ENCODE results near the gene SGO2.
"Not testable (repeated sequence)": the region's sequence is repeated elsewhere in the genome, so short reads cannot be mapped to it uniquely, and the experiment has no call there.

SGO2 gene

GRCh38 chr2:200525551-200525881, 491 bp upstream of the SGO2 start:
- no peak for DNase-seq

DNA sequence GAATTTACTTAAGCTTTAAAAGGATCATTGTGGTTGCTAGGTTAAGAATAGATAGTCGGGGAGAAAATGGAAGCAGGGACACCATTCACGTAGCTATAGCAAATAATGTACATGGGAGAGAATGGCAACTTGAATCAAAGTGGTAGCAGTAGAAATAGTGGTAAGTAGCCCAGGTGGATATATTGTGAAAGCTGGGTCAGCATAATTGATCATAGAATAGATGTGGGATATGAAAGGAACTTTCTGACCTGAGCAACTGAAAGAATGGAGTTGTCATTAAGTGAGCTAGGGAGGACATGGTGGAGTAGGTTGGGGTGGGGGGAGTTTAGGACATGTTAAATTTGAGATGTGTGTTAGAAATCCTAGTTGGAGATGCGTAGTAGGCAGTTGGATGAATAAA, 2.2 kb downstream of the SGO2 start:
- no peak for DNase-seq

GRCh38 chr2:200533754-200534153, 7.7 kb downstream of the SGO2 start:
- DNase-seq, result no peak

GRCh38 chr2:200534572-200534971, 8.6 kb downstream of the SGO2 start:
- no peak for DNase-seq

GRCh38 chr2:200538139-200538538, 12.1 kb downstream of the SGO2 start:
- no peak for DNase-seq

DNA sequence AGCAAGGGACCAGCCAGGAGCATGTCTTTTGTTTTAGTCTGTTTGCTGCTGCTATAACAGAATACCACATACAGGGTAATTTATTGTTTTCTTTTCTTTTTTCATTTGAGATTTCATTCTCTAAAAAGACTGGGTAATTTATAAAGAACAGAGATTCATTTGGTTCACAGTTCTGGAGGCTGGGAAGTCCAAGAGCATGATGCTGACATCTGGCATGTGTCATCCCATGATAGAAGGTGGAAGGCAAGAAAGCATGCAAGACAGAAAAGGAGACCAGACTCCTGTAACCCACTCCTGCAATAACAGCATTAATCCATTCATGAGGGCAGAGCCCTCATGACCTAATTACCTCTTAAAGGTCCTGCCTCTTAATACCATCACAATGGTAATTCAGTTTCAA, 14.8 kb downstream of the SGO2 start:
- DNase-seq, result no peak

- DNase-seq, result not testable (repeated sequence)
Measured at GRCh38 chr2:200566596-200566995, 40.6 kb downstream of the SGO2 start.

DNA sequence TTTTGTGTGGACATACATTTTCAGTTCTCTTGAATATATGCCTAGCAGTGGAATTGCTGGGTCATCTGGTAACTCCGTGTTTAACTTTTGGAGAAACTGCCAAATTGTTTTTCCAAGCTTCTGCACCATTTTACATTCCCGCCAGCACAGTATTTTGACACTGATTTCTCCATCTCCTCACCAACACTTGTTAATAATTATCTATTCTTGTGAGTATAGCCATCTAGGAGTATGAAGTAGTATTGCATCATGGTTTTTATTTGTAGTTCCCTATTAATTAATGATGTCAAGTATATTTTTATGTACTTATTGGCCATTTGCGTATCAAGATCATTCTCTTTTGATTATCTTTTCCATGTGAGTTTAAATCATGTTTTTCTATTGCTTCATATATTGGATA, 41.9 kb downstream of the SGO2 start:
- DNase-seq, result no peak

GRCh38 chr2:200575957-200576356, 50.0 kb downstream of the SGO2 start:
- no peak for DNase-seq

- DNase-seq, result no peak
Measured at GRCh38 chr2:200577027-200577426, 51.0 kb downstream of the SGO2 start.

DNA sequence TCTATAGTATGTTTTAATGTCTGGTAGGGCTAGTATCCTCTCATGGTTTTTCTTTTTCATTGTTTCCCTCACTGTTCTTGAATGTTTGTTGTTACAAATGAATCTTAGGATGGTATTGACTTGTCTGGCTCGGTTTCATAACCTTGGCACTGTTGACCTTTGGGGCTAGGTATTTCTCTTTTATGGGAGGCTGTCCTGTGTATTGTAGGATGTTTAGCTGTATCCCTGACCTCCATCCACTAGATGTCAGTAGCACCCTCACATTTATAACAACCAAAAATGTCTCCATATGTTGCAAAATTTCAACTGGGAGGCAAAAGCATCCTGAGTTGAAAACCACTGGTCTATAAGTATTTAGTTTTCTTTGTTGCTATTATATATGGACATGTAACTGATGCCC, 52.8 kb downstream of the SGO2 start:
- DNase-seq, result no peak

GRCh38 chr2:200584639-200585038, 58.6 kb downstream of the SGO2 start:
- DNase-seq, result no peak

- no peak for DNase-seq
Measured at GRCh38 chr2:200585340-200585729, 59.3 kb downstream of the SGO2 start.

GRCh38 chr2:200585730-200586643, 60.0 kb downstream of the SGO2 start, which contains the start of gene AOX1:
TSS of gene AOX1 (plus strand) at chr2:200586014. CDS start at chr2:200586109, 95 bp downstream.
- no peak for DNase-seq

DNA sequence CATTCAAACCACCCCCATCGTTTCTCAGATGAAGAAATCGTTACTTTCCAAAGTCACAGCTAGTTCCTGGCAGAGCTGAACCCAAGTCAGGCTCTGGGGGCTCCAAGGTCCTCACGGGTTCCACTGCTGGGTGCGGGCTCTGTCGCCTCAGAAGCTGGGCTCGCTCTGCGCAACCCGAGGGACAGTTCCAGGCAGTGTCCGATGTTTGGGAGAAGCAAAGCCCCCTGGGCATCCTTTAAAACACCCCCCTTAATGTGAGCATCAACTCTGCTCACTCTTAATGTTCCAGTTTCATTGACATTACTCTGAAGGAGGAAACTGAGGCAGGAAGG, 60.6 kb downstream of the SGO2 start:
- no peak for DNase-seq

GRCh38 chr2:200587007-200587616, 61.1 kb downstream of the SGO2 start:
- no peak for DNase-seq

- no peak for DNase-seq
Measured at GRCh38 chr2:200588076-200588678, 62.2 kb downstream of the SGO2 start.

DNA sequence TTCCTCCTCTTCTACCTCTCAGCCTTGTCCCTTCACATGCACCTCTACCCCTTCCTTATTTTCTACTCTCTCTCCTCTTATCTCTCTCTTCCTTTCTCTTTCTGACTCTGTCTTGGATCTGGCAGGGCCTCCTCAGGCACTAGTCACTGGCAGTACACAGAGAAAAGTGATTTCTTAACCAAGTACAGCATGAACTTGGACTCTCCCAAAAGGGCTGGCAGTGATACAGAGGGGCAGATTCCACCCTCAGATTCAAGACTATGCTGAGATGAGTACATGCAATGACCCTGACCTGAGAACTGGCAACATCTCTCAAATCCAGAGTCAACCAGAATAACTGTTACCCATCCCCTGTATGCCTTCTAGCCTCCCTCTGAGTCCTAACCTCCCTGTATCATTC, 64.1 kb downstream of the SGO2 start:
- no peak for DNase-seq

GRCh38 chr2:200591308-200591707, 65.3 kb downstream of the SGO2 start:
- no peak for DNase-seq

- DNase-seq, result no peak
Measured at GRCh38 chr2:200592406-200593075, 66.5 kb downstream of the SGO2 start.

GRCh38 chr2:200593905-200594304, 67.9 kb downstream of the SGO2 start:
- DNase-seq, result no peak

- no peak for DNase-seq
Measured at GRCh38 chr2:200595913-200596312, 69.9 kb downstream of the SGO2 start.

- DNase-seq, result no peak
Measured at GRCh38 chr2:200596774-200597570, 71.0 kb downstream of the SGO2 start.
